OCI-LY7 (cell line): ENCODE results near the gene IGSF9.

ENCODE experiments used
- CTCF ChIP-seq: fragments of 200-600 bp; sonication (generic); conservative IDR thresholded peaks from 2 replicates; pipeline ENCODE4 v1.5.1; 2014; ENCODE audit warnings: mild to moderate bottlenecking, antibody characterized with exemption, low read length, moderate library complexity, mixed read lengths
- EZH2phosphoT487 ChIP-seq: fragments of 200-600 bp; sonication (generic); IDR thresholded peaks from 2 replicates; pipeline ENCODE4 v1.6.1; 2018; ENCODE audit warnings: low read depth, borderline replicate concordance, mild to moderate bottlenecking, mixed run types, antibody characterized with exemption, low read length, moderate library complexity, mixed read lengths

GRCh38 chr1:159981351-159982055 is 36.1 kb upstream of the IGSF9 start:
- TF ChIP-seq CTCF (no peak), EZH2phosphoT487 (no peak)
